ENCODE measurements around the gene TMPRSS9. TPM values are rescaled to one million over a fixed set of nuclear protein-coding genes. Genes with fewer than 3 reads are reported as not detected.

Gene TMPRSS9
- polyA plus RNA-seq, 6 donors from 2014 or later: not detected

DNA sequence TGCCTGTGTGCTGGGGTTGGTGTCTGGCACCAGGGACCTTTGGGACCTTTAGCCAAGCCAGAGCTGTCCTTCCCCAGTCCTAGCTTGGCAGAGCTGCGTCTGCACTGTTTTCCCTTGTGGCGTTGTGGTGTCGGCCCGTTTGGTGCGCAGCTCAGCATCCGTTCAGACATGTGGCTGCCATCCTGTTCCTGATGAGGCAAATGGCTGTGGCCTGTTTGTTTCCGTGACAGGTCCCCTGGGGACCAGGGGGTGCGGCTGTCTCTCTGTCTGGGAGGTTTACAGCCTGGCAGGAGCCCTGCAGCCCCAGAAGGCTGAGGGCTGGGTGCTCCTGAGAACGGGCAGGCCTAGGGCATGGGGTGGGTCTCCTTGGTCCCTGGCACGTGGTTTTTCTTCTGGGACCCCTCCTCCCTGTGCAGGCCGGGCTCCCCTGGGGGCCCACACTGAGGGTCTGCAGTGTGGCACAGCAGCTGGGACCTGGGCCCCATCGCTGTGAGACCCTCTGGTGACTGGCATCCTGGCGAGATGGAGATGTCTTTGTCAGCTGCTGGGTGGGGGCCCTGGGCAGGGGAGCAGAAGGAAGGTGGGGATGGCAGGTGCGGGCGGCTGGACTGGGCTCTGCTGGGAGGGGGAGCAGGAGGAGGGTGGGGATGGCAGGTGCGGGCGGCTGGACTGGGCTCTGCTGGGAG lies 27.6 kb upstream of the TMPRSS9 start:
- peaks cover 66 to 81% (median 80%) of the 10 kb centered on the region in 3 donors for H3K4me1 Mint-ChIP-seq
- peak; percentile 96 for DNase-seq
- peak; percentile 84 to 87 for ATAC-seq (ENCODE audit: low read depth in 2 of 2)
- H3K27me3 Mint-ChIP-seq: no peaks in the 10 kb centered on the region
- H3K4me3 Mint-ChIP-seq: peak overlapping the region; percentile 86 to 94 (median 91)
- H3K27ac Mint-ChIP-seq: peak overlapping the region; percentile 97 to 99 (median 97)
- H3K9me3 Mint-ChIP-seq: peaks cover 0 to 2% (median 0%) of the 10 kb centered on the region in 7 donors
- peaks cover 7 to 22% of the 10 kb centered on the region in 2 donors for H3K36me3 Mint-ChIP-seq

DNA sequence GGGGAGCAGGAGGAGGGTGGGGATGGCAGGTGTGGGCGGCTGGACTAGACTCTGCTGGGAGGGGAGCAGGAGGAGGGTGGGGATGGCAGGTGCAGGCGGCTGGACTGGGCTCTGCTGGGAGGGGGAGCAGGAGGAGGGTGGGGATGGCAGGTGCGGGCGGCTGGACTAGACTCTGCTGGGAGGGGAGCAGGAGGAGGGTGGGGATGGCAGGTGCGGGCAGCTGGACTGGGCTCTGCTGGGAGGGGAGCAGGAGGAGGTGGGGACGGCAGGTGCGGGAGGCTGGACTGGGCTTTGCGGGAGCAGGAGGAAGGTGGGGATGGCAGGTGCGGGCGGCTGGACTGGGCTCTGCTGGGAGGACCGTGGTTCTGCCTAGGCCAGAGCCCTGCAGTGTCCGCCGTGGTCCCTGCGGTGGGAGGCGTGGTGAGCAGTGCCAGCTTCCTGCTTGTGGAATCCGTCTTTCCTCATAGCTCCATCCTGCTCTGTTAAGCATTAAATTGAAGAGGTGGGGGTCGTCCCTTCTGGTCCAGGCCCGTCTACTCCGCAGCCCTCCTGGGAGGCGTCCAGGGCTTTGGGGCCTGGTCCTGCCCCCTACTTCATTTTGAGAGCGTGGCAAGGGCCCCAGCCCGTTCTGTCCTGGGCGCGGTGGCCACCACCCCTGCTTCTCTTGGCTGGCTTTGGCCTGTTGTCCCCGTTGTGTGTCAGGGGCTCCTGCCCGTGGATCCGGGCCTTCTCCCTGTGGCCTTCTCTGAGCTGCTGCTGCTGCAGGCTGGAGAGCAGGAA lies 26.8 kb upstream of the TMPRSS9 start:
- DNase-seq (no peak), ATAC-seq (ENCODE audit: low read depth in 2 of 2) (no peak)
- Mint-ChIP-seq H3K9me3 (peaks cover 0 to 2% (median 0%) of the 10 kb centered on the region in 7 donors), H3K36me3 (peaks cover 7 to 19% of the 10 kb centered on the region in 2 donors), H3K4me3 (peak overlapping the region; percentile 79 to 93 (median 84)), H3K4me1 (peaks cover 64 to 82% (median 77%) of the 10 kb centered on the region in 3 donors), H3K27ac (peak overlapping the region; percentile 81 to 99 (median 96)), H3K27me3 (no peaks in the 10 kb centered on the region)

DNA sequence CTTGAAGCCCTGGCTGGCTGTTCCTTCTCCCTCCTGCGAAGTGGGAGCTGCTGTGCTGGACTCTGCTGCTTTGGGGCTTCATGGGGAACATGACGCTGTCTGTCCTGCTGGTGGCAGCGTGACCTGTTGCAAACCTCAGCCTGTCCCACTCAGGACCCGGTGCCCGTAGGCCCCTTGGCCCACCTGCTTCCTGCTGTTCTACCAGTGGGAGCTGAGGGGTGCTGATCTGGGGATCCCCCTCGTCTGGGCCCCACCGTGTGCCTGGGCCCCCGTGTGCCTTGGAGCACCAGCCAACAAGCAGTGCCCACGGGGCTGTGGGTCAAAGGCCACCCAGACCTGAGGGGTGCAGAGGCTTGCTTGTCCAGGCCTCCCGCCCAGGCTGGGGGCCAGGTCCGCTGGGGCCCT lies 26.3 kb upstream of the TMPRSS9 start:
- ATAC-seq (ENCODE audit: low read depth in 2 of 2) (no peak), DNase-seq (no peak)
- Mint-ChIP-seq H3K4me3 (peak overlapping the region; percentile 79 to 93 (median 84)), H3K36me3 (peaks cover 7 to 14% of the 10 kb centered on the region in 2 donors), H3K9me3 (peaks cover 0 to 2% (median 0%) of the 10 kb centered on the region in 7 donors), H3K4me1 (peaks cover 61 to 81% (median 75%) of the 10 kb centered on the region in 3 donors), H3K27ac (peak overlapping the region; percentile 81 to 99 (median 96)), H3K27me3 (no peaks in the 10 kb centered on the region)

DNA sequence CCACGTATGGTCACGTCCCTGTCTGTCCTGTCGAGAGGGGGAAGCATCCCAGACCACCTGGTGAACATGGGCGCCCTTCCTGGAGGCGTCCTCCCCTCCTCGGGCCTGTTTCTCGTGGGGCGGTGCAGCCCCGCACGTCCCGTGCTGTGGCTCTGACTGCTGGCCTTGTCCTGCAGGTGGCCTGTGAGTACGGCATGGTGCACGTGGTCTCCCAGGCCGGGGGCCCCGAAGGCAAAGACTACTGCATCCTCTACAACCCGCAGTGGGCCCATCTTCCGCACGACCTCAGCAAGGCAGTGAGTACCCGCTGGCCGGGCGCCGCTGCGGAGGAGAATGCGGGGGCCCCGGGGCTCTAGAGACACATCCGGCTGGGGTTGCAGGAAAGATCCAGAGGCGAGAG lies 25.6 kb upstream of the TMPRSS9 start:
- peak overlapping the region in 4 of 6 donors; percentile 37 to 97 (median 68) for H3K27ac Mint-ChIP-seq
- peak overlapping the region in 2 of 8 donors; percentile 5 to 93 for H3K4me3 Mint-ChIP-seq
- peaks cover 56 to 76% (median 71%) of the 10 kb centered on the region in 3 donors for H3K4me1 Mint-ChIP-seq
- DNase-seq: no peak
- ATAC-seq (ENCODE audit: low read depth in 2 of 2): no peak
- peaks cover 7 to 14% of the 10 kb centered on the region in 2 donors for H3K36me3 Mint-ChIP-seq
- no peaks in the 10 kb centered on the region for H3K27me3 Mint-ChIP-seq
- H3K9me3 Mint-ChIP-seq: peaks cover 0 to 2% (median 0%) of the 10 kb centered on the region in 7 donors

- Mint-ChIP-seq H3K27ac (peak overlapping the region in 3 of 6 donors; percentile 69 to 97 (median 92)), H3K9me3 (peaks cover 0 to 2% (median 0%) of the 10 kb centered on the region in 7 donors), H3K27me3 (no peaks in the 10 kb centered on the region), H3K36me3 (peaks cover 7 to 14% of the 10 kb centered on the region in 2 donors), H3K4me1 (peaks cover 48 to 68% (median 63%) of the 10 kb centered on the region in 3 donors), H3K4me3 (peak overlapping the region in 5 of 8 donors; percentile 24 to 93 (median 47))
- ATAC-seq (ENCODE audit: low read depth in 2 of 2) (no peak), DNase-seq (no peak)
Measured at GRCh38 chr19:2334986-2335846, 24.8 kb upstream of the TMPRSS9 start.

- ATAC-seq (ENCODE audit: low read depth in 2 of 2) (no peak), DNase-seq (no peak)
- no peaks in the 10 kb centered on the region for H3K27me3 Mint-ChIP-seq
- H3K9me3 Mint-ChIP-seq: peaks cover 0 to 2% (median 0%) of the 10 kb centered on the region in 7 donors
- H3K27ac Mint-ChIP-seq: peak overlapping the region in 5 of 6 donors; percentile 7 to 97 (median 69)
- peaks cover 42 to 61% (median 57%) of the 10 kb centered on the region in 3 donors for H3K4me1 Mint-ChIP-seq
- H3K36me3 Mint-ChIP-seq: peaks cover 7 to 14% of the 10 kb centered on the region in 2 donors
- peak overlapping the region in 5 of 8 donors; percentile 5 to 93 (median 36) for H3K4me3 Mint-ChIP-seq
Measured at GRCh38 chr19:2335848-2336247, 24.2 kb upstream of the TMPRSS9 start.

GRCh38 chr19:2336528-2337328 lies 23.3 kb upstream of the TMPRSS9 start:
- Mint-ChIP-seq H3K4me1 (peaks cover 38 to 53% (median 48%) of the 10 kb centered on the region in 3 donors), H3K27me3 (no peaks in the 10 kb centered on the region), H3K4me3 (peak overlapping the region in 1 of 8 donors; percentile 52), H3K9me3 (peaks cover 0 to 2% (median 0%) of the 10 kb centered on the region in 7 donors), H3K36me3 (peaks cover 7 to 14% of the 10 kb centered on the region in 2 donors), H3K27ac (peak overlapping the region in 5 of 6 donors; percentile 16 to 97 (median 55))
- ATAC-seq (ENCODE audit: low read depth in 2 of 2): no peak
- DNase-seq: no peak

DNA sequence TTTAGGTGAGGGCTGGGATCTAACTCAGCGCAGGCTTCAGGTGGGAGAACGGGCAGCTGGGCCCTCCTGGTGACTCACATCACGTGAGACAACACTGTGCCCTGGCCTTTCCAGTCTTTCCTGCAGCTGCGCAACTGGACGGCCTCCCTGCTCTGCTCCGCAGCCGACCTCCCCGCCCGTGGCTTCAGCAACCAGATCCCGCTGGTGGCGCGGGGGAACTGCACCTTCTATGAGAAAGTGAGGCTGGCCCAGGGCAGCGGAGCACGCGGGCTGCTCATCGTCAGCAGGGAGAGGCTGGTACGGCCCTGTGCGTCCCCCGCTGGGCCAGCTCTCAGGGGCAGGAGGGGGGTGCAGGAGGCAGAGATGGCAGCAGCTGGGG lies 22.7 kb upstream of the TMPRSS9 start:
- Mint-ChIP-seq H3K4me1 (peaks cover 36 to 47% (median 42%) of the 10 kb centered on the region in 3 donors), H3K27ac (peak overlapping the region in 1 of 6 donors; percentile 51), H3K27me3 (no peaks in the 10 kb centered on the region), H3K36me3 (peaks cover 7 to 14% of the 10 kb centered on the region in 2 donors), H3K4me3 (peak overlapping the region in 1 of 8 donors; percentile 45), H3K9me3 (peaks cover 0 to 2% (median 0%) of the 10 kb centered on the region in 7 donors)
- no peak for DNase-seq
- ATAC-seq (ENCODE audit: low read depth in 2 of 2): no peak

DNA sequence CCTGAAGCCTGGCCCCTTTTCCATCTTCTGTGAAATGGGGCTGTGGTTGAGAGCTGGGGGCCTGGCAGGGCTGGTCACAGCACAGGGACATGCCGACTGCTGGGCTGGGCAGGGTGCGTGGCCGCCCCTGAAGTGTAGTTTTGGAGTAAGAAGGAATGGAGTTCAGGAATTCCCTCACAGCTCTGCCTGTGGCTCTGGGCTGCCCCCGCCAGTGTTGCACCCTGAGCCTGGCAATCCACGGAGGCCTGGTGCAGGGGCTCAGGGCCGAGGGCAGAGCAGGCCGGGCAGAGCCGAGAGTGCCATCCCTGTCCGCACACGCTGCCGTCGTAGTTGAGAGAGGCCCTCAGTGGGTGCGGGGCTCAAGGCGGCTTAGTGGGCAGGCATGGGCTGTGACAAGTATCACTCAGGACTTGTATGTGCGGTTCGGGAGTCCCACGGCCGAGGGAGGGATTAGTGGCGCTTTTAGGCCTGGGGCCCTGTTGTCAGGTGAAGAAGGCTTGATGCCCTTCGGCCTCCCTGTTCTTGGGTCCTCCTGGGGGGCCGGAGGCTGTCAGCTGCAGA lies 21.9 kb upstream of the TMPRSS9 start:
- Mint-ChIP-seq H3K36me3 (peaks cover 7 to 14% of the 10 kb centered on the region in 2 donors), H3K4me3 (no peak overlapping the region), H3K4me1 (peaks cover 30 to 42% (median 35%) of the 10 kb centered on the region in 3 donors), H3K9me3 (peaks cover 0 to 2% (median 0%) of the 10 kb centered on the region in 7 donors), H3K27ac (no peak overlapping the region), H3K27me3 (no peaks in the 10 kb centered on the region)
- no peak for DNase-seq
- no peak for ATAC-seq (ENCODE audit: low read depth in 2 of 2)

DNA sequence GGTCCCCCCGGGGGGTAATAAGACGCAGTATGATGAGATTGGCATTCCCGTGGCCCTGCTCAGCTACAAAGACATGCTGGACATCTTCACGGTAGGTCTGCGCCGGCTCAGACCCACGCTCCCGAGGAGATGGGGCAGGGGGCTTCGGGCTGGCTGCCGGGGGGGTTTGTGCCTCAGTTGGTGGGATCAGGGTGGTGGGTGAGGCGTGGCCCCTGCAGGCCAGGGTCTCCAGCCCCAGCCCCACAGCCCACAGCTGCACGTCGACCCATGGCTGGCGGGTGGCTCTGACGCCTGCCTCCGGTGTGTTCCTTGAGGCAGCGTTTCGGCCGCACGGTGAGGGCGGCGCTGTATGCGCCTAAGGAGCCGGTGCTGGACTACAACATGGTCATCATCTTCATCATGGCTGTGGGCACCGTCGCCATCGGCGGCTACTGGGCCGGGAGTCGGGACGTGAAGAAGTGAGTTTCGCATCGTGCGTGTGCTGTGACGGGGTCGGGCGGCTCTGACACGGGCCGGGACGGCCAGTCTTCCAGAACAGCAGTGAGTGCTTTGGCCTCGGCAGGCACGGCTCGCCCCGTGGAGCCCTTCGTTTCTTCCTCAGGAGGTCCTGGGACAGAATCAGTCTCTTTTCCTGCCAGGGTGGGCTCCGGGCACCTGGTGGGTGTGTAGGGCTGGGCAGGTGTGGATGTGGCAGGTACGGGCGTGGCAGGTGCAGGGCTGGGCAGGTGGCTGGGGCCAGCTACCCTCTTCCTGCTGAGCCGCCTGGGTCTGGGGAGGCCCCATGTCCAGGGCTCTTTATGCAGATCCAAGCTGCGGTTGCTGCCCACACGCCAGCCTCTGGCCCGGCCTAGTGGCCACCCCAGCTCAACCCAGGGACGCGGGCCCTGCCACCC lies 21.1 kb upstream of the TMPRSS9 start:
- Mint-ChIP-seq H3K4me1 (peaks cover 23 to 35% (median 28%) of the 10 kb centered on the region in 3 donors), H3K27ac (peak overlapping the region in 2 of 6 donors; percentile 38 to 56), H3K27me3 (no peaks in the 10 kb centered on the region), H3K4me3 (no peak overlapping the region), H3K9me3 (peaks cover 0 to 2% (median 0%) of the 10 kb centered on the region in 7 donors), H3K36me3 (peaks cover 7 to 14% of the 10 kb centered on the region in 2 donors)
- no peak for ATAC-seq (ENCODE audit: low read depth in 2 of 2)
- no peak for DNase-seq

GRCh38 chr19:2339644-2340310 lies 20.3 kb upstream of the TMPRSS9 start:
- peaks cover 21 to 27% (median 23%) of the 10 kb centered on the region in 3 donors for H3K4me1 Mint-ChIP-seq
- peaks cover 0 to 2% (median 0%) of the 10 kb centered on the region in 7 donors for H3K9me3 Mint-ChIP-seq
- peaks cover 7 to 14% of the 10 kb centered on the region in 2 donors for H3K36me3 Mint-ChIP-seq
- no peak for DNase-seq
- H3K4me3 Mint-ChIP-seq: no peak overlapping the region
- no peaks in the 10 kb centered on the region for H3K27me3 Mint-ChIP-seq
- no peak for ATAC-seq (ENCODE audit: low read depth in 2 of 2)
- no peak overlapping the region for H3K27ac Mint-ChIP-seq

Data from naive B cell (primary cell).